CD14-positive monocyte (primary cell): ENCODE results near the gene DCANP1. TPM values are rescaled to one million over a fixed set of nuclear protein-coding genes. Genes with fewer than 3 reads are reported as not detected.
A peak's percentile ranks its signal among the peaks of the same experiment; 100 is the strongest.

Experiments
- DNase-seq, 3 donors: peaks; one replicate each; pipeline ENCODE4 v3.0.0-alpha.2; 2011 to 2022
- H2AFZ ChIP-seq: 2 replicates; pipeline ENCODE4 v1.6.0; 2012; ENCODE audit warnings: mild to moderate bottlenecking, low read depth, low read length, inconsistent platforms; ENCODE audit not compliant: insufficient read depth, poor library complexity, severe bottlenecking
- H3K27ac ChIP-seq, 2 donors: 1 replicate in 1 of 2; 2 replicates in 1 of 2; pipeline ENCODE4 v1.5.1; 2012 to 2013; ENCODE audit warnings: low read length in 2 of 2, control low read depth in 1 of 2, inconsistent platforms in 1 of 2, low read depth in 1 of 2, mild to moderate bottlenecking in 1 of 2
- H3K27me3 ChIP-seq, 2 donors: one replicate each; pipeline versions ENCODE4 v1.6.0 to v1.6.1; 2011 to 2013; ENCODE audit warnings: low read length in 2 of 2; ENCODE audit not compliant: control insufficient read depth in 2 of 2, insufficient read depth in 2 of 2
- H3K36me3 ChIP-seq, 2 donors: replicated peaks in 1 of 2; 1 replicate in 1 of 2; 2 replicates in 1 of 2; pipeline versions ENCODE4 v1.5.1 to v1.6.1; 2012 to 2013; ENCODE audit warnings: low read length in 2 of 2, control low read depth in 1 of 2, inconsistent platforms in 1 of 2, mild to moderate bottlenecking in 1 of 2; ENCODE audit not compliant: insufficient read depth in 2 of 2, control insufficient read depth in 1 of 2
- H3K4me1 ChIP-seq, 2 donors: 1 replicate in 1 of 2; 2 replicates in 1 of 2; pipeline versions ENCODE4 v1.5.1 to v1.6.1; 2012 to 2013; ENCODE audit warnings: low read length in 2 of 2, control low read depth in 1 of 2, inconsistent platforms in 1 of 2, mild to moderate bottlenecking in 1 of 2, moderate library complexity in 1 of 2; ENCODE audit not compliant: insufficient read depth in 2 of 2, control insufficient read depth in 1 of 2
- H3K4me2 ChIP-seq: replicated peaks from 2 replicates; pipeline ENCODE3; 2012; ENCODE audit warnings: low read length, moderate library complexity, mild to moderate bottlenecking; ENCODE audit not compliant: poor library complexity, severe bottlenecking; ENCODE audit errors: extremely low read depth
- H3K4me3 ChIP-seq, 3 experiments: fragments of 200-600 bp in 1 of 3; sonication (generic) in 1 of 3; replicated peaks in 1 of 3; 1 replicate in 2 of 3; 2 replicates in 1 of 3; pipeline ENCODE4 v1.5.1; 2011 to 2013; ENCODE audit warnings: low read length in 3 of 3, mild to moderate bottlenecking in 3 of 3, control low read depth in 2 of 3, low read depth in 2 of 3, inconsistent platforms in 1 of 3, moderate library complexity in 1 of 3
- H3K79me2 ChIP-seq: 2 replicates; pipeline ENCODE4 v1.6.0; 2012; ENCODE audit warnings: mild to moderate bottlenecking, control low read depth, inconsistent platforms, low read length, moderate library complexity; ENCODE audit not compliant: insufficient read depth
- H3K9ac ChIP-seq: 2 replicates; pipeline ENCODE4 v1.6.0; 2017; ENCODE audit warnings: low read length, mild to moderate bottlenecking; ENCODE audit not compliant: insufficient read depth, poor library complexity, severe bottlenecking
- H3K9me3 ChIP-seq, 2 donors: replicated peaks in 1 of 2; 1 replicate in 1 of 2; 2 replicates in 1 of 2; pipeline versions ENCODE4 v1.5.1 to v1.6.1; 2012 to 2013; ENCODE audit warnings: low read length in 2 of 2, control low read depth in 1 of 2; ENCODE audit not compliant: control insufficient read depth in 1 of 2, insufficient read depth in 1 of 2
- H4K20me1 ChIP-seq: 2 replicates; pipeline ENCODE4 v1.6.0; 2012; ENCODE audit warnings: mild to moderate bottlenecking, low read length, control low read depth, moderate library complexity; ENCODE audit not compliant: insufficient read depth
- H3K27ac Mint-ChIP-seq, 7 donors: one replicate each; pipeline ENCODE4 v1.8.0; 2020; ENCODE audit warnings: mild to moderate bottlenecking in 7 of 7, mixed read lengths in 7 of 7, moderate library complexity in 6 of 7, inconsistent platforms in 2 of 7
- H3K27me3 Mint-ChIP-seq, 3 donors: one replicate each; pipeline ENCODE4 v1.8.0; 2021 to 2022; ENCODE audit warnings: low read depth in 3 of 3, mild to moderate bottlenecking in 3 of 3, mixed read lengths in 3 of 3, moderate library complexity in 3 of 3, inconsistent platforms in 1 of 3
- H3K36me3 Mint-ChIP-seq, 2 donors: one replicate each; pipeline ENCODE4 v1.8.0; 2020; ENCODE audit warnings: mixed read lengths in 2 of 2, inconsistent platforms in 1 of 2, mild to moderate bottlenecking in 1 of 2
- H3K4me1 Mint-ChIP-seq: one replicate; pipeline ENCODE4 v1.8.0; 2020; ENCODE audit warnings: mild to moderate bottlenecking, mixed read lengths
- H3K4me3 Mint-ChIP-seq, 2 donors: one replicate each; pipeline ENCODE4 v1.8.0; 2020; ENCODE audit warnings: mild to moderate bottlenecking in 2 of 2, mixed read lengths in 2 of 2, moderate library complexity in 1 of 2
- H3K9me3 Mint-ChIP-seq, 7 donors: one replicate each; pipeline ENCODE4 v1.8.0; 2020 to 2022; ENCODE audit warnings: mixed read lengths in 7 of 7, mild to moderate bottlenecking in 6 of 7, moderate library complexity in 6 of 7, inconsistent platforms in 2 of 7
- WGBS: methylation state at CpG from one replicate; pipeline ENCODE4 v1.1.5; 2013; ENCODE audit warnings: missing lambda C conversion rate; ENCODE audit not compliant: insufficient coverage; 5-methylcytosine and 5-hydroxymethylcytosine counted together
- intact Hi-C, 2 donors: fragments of 100-400 bp; cut with micrococcal nuclease; formaldehyde crosslinking; loops; one replicate each; pipeline versions ENCODE4 v1.15.0 to v1.15.1; 2023
- polyA plus RNA-seq, 3 donors: library from polyadenylated mRNA; depleted of rRNA in 1 of 3; unstranded in 2 of 3; stranded (reverse) in 1 of 3; fragments of 300-500 nt in 2 of 3; fragments of >200 nt in 1 of 3; fragmentation: Illumina TruSeq in 2 of 3; gene quantifications; 1 replicate in 2 of 3; 2 replicates in 1 of 3; pipeline ENCODE4 v1.2.3, GENCODE V29; 2012 to 2021
- TF ChIP-seq, protein P1 (sequence below): fragments of 200-600 bp; IDR thresholded peaks from one replicate; pipeline ENCODE4 v1.8.0; 2022; ENCODE audit warnings: antibody characterized with exemption, mild to moderate bottlenecking

DCANP1 gene
- polyA plus RNA-seq, 3 donors, result 0.14 to 0.85 (median 0.15) TPM

DNA sequence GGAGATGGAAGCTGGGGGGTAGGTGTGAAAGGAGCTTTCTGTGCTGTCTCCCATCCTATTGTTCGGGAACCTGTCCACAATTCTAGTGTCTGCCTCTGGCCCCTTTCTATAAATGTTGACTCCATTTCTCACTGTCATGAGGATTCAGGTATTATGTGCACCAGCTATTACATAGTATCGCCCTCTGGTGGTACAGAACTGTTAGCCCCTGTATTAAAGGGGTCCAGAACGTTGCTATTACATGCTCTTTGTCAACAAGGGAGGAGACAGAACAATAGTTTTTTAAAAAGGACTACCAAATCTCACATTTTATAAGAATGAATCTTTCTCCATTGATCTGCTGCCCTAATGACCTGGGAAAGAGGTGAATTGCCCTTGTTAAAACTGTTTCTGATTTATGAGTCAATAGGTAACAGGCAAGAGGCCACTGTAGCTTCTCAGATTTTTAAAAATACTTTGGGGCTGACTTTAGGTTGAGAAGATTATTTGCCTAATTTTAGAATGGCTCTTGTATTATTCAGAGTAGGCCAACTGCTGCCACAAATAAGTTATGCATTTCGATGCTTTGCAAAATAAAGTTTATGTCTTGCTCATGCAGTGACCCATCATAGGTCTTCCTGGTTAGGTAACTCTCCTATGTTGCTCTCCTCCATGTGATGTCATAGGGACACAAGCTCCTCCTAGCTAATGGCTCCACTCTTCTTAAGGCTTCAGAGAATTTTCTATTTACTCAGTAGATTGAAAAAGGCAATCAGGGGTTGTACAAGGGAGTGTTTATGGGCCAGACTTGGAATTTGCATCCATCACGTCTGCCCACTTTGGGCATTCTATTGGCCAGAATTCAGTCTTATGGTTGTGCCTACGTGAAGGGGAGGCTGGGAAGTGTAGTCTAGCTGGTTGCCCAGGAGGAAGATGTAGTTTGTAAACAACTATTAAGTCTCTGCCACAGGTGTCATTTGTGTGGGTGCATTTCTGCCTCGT lies 20.8 kb downstream of the DCANP1 start:
- peak overlapping the region; percentile 86 to 96 (median 94) for H3K27ac Mint-ChIP-seq

DNA sequence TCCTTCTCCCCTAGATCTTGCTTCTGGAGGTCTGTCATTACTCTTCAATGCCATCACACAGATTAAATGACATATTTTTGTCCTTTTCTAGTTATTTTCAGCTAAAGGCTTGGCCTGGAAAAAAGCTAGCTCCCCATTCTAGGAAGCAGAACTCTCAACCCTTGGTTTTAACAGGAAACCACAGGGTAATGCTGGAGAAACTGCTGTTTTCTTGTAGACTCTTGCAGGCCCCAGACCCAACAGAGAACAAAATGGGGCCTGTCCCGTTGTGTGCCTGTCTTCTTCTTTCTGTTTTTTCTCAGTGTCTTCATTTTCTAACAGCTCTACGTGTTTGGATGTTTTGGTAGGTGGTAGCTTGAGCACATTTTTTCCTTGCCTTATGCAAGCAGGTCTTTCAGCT lies 21.5 kb downstream of the DCANP1 start:
- Histone ChIP-seq H3K27me3 (no peaks in the 10 kb centered on the region), H3K4me3 (peak overlapping the region in 1 of 3 experiments; percentile 31), H3K27ac (peak overlapping the region; percentile 31 to 73), H3K4me2 (peak overlapping the region; percentile 19), H2AFZ (peak overlapping the region; percentile 80), H3K4me1 (peaks cover 68 to 70% of the 10 kb centered on the region in 2 donors), H3K36me3 (no peaks in the 10 kb centered on the region), H3K9me3 (peaks cover 6 to 8% of the 10 kb centered on the region in 2 donors), H3K79me2 (peaks cover 20% of the 10 kb centered on the region), H4K20me1 (no peaks in the 10 kb centered on the region), H3K9ac (no peak overlapping the region)
- peaks cover 6 to 13% (median 10%) of the 10 kb centered on the region in 7 donors for H3K9me3 Mint-ChIP-seq
- no CpG with 5 or more reads among the region's 2 CpGs for WGBS
- intact Hi-C loops, result loop anchor here in 1 of 2 donors (10.0 kb wide), 1 partner anchor 51 kb away; no protein-coding TSS in a partner anchor
- H3K4me1 Mint-ChIP-seq, result peaks cover 70% of the 10 kb centered on the region
- peak overlapping the region; percentile 86 to 96 (median 94) for H3K27ac Mint-ChIP-seq
- no peak overlapping the region for H3K4me3 Mint-ChIP-seq
- TF ChIP-seq, protein P1, sequence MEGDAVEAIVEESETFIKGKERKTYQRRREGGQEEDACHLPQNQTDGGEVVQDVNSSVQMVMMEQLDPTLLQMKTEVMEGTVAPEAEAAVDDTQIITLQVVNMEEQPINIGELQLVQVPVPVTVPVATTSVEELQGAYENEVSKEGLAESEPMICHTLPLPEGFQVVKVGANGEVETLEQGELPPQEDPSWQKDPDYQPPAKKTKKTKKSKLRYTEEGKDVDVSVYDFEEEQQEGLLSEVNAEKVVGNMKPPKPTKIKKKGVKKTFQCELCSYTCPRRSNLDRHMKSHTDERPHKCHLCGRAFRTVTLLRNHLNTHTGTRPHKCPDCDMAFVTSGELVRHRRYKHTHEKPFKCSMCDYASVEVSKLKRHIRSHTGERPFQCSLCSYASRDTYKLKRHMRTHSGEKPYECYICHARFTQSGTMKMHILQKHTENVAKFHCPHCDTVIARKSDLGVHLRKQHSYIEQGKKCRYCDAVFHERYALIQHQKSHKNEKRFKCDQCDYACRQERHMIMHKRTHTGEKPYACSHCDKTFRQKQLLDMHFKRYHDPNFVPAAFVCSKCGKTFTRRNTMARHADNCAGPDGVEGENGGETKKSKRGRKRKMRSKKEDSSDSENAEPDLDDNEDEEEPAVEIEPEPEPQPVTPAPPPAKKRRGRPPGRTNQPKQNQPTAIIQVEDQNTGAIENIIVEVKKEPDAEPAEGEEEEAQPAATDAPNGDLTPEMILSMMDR, result no peak
- peak in 1 of 3 donors; percentile 35 for DNase-seq
- H3K27me3 Mint-ChIP-seq, result peaks cover 0 to 2% (median 0%) of the 10 kb centered on the region in 3 donors
- peaks cover 7 to 9% of the 10 kb centered on the region in 2 donors for H3K36me3 Mint-ChIP-seq

More for the DNA sequence above, 20.8 kb downstream of the DCANP1 start:
- peak in 2 of 3 donors; percentile 68 to 75 for DNase-seq
- no peaks in the 10 kb centered on the region for H3K27me3 ChIP-seq
- peak overlapping the region; percentile 31 to 73 for H3K27ac ChIP-seq
- intact Hi-C loops, result loop anchor here in 1 of 2 donors (10.0 kb wide), 1 partner anchor 52 kb away; no protein-coding TSS in a partner anchor
- H3K27me3 Mint-ChIP-seq, result peaks cover 0 to 2% (median 0%) of the 10 kb centered on the region in 3 donors
- H3K9me3 Mint-ChIP-seq, result peaks cover 6 to 11% (median 10%) of the 10 kb centered on the region in 7 donors
- peak overlapping the region; percentile 80 for H2AFZ ChIP-seq
- TF ChIP-seq, protein P1, result peak; percentile 78
- H3K4me1 Mint-ChIP-seq, result peaks cover 77% of the 10 kb centered on the region
- WGBS, result 60% methylated on average over 1 of the region's 7 CpGs
- H3K79me2 ChIP-seq, result peaks cover 20% of the 10 kb centered on the region
- H3K4me3 Mint-ChIP-seq, result no peak overlapping the region
- H3K36me3 ChIP-seq, result no peaks in the 10 kb centered on the region
- H4K20me1 ChIP-seq, result no peaks in the 10 kb centered on the region
- H3K4me1 ChIP-seq, result peaks cover 72 to 77% of the 10 kb centered on the region in 2 donors
- H3K36me3 Mint-ChIP-seq, result peaks cover 7 to 9% of the 10 kb centered on the region in 2 donors
- peak overlapping the region in 1 of 3 experiments; percentile 31 for H3K4me3 ChIP-seq
- peak overlapping the region; percentile 19 for H3K4me2 ChIP-seq
- H3K9me3 ChIP-seq, result peaks cover 6 to 8% of the 10 kb centered on the region in 2 donors
- no peak overlapping the region for H3K9ac ChIP-seq
